ENCODE measurements around the gene OTULIN.

The OTULIN gene

DNA sequence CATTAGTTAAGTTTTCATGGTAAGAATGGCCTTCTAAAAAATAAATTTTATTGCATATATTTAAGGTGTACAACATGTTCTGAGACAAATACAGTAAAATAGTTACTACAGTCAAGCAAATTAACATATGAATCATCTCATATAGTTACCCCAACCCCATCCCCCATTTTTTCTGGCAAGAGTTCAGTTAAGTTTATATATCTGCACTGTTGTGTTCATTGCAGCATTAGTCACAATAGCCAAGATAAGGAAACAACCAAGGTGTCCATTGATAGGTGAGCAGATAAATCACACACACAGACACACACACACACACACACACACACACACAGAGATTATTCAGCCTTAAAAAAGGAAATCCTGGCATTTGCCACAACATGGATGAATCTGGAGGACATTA, 37.2 kb upstream of the OTULIN start:
- TF ChIP-seq TSHZ2 (CRISPR knock-in tag; IDR thresholded peaks at IDR 0.05) (no peak), TOX (CRISPR knock-in tag; IDR thresholded peaks at IDR 0.05; ENCODE audit: borderline replicate concordance) (no peak), CREB5 (CRISPR knock-in tag; IDR thresholded peaks at IDR 0.05; ENCODE audit: low read depth) (no peak), POU6F1 (CRISPR knock-in tag; IDR thresholded peaks at IDR 0.05; ENCODE audit: borderline replicate concordance, low read depth) (no peak), OSR1 (CRISPR knock-in tag; IDR thresholded peaks at IDR 0.05) (no peak), CSDC2 (CRISPR knock-in tag; IDR thresholded peaks at IDR 0.05) (no peak), TCF4 (CRISPR knock-in tag; IDR thresholded peaks at IDR 0.05; ENCODE audit: borderline replicate concordance) (no peak), ZFP3 (CRISPR knock-in tag; IDR thresholded peaks at IDR 0.05) (no peak)
- no peak for ATAC-seq

DNA sequence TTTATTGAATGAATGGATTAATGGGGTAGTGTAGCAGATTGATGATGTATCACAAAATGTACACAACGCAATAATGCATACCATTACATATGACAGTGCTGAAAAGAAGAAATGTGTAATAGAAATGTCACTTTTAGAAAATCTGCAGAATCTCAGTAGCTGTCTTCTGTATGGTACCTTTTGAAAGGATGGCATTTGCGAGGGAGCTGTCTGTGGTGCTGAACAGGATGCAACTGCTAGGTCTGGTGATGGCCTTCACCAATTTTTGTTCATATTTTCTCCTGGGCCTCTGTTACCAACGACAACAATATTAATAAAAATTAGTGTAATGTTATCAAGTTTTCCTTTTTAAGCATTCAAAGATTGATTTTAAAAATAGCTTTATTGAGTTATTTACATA, 36.2 kb upstream of the OTULIN start:
- TF ChIP-seq POU6F1 (CRISPR knock-in tag; IDR thresholded peaks at IDR 0.05; ENCODE audit: borderline replicate concordance, low read depth) (0 out of 2 replicates have a peak, but pooled peaks have one; percentile 23), ESRRG (CRISPR knock-in tag; IDR thresholded peaks at IDR 0.05) (no peak), PPARA (CRISPR knock-in tag; IDR thresholded peaks at IDR 0.05; ENCODE audit: borderline replicate concordance) (no peak), CREB5 (CRISPR knock-in tag; IDR thresholded peaks at IDR 0.05; ENCODE audit: low read depth) (no peak)
- ATAC-seq: peak; percentile 71

GRCh38 chr5:14630671-14631070, 33.8 kb upstream of the OTULIN start:
- no peak for ATAC-seq
- TF ChIP-seq ZNF70 (CRISPR knock-in tag; IDR thresholded peaks at IDR 0.05) (no peak), TOX (CRISPR knock-in tag; IDR thresholded peaks at IDR 0.05; ENCODE audit: borderline replicate concordance) (no peak), TCF4 (CRISPR knock-in tag; IDR thresholded peaks at IDR 0.05; ENCODE audit: borderline replicate concordance) (no peak), ARNTL (CRISPR knock-in tag; IDR thresholded peaks at IDR 0.05; ENCODE audit: borderline replicate concordance, low read depth) (no peak), POU6F1 (CRISPR knock-in tag; IDR thresholded peaks at IDR 0.05; ENCODE audit: borderline replicate concordance, low read depth) (no peak)

DNA sequence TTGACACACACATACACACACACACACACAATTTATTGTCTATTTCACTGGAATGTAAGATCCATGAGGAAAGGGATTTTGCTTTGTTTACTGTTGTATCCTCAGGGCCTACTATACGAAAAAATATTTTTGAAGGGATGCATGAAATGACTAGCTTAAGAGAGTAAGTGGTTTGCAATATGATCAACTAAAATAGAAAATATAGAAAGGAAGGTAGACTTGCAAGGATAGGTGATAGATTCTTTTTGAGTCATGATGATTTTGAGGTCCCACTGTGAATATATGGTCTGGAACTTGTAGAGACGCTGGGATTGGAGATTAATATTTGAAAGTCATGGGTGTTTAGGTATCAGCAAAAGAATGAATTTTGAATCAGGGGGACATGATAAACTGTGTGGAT, 28.9 kb upstream of the OTULIN start:
- ATAC-seq: no peak
- no peak for TF ChIP-seq ISL1 (CRISPR knock-in tag; IDR thresholded peaks at IDR 0.05)
- TF ChIP-seq ZNF70 (CRISPR knock-in tag; IDR thresholded peaks at IDR 0.05): no peak
- no peak for TF ChIP-seq SNAI2 (CRISPR knock-in tag; IDR thresholded peaks at IDR 0.05)
- no peak for TF ChIP-seq ESRRG (CRISPR knock-in tag; IDR thresholded peaks at IDR 0.05)
- no peak for TF ChIP-seq POU6F1 (CRISPR knock-in tag; IDR thresholded peaks at IDR 0.05; ENCODE audit: borderline replicate concordance, low read depth)
- TF ChIP-seq PPARA (CRISPR knock-in tag; IDR thresholded peaks at IDR 0.05; ENCODE audit: borderline replicate concordance): no peak
- TF ChIP-seq ZC3H10 (CRISPR knock-in tag; IDR thresholded peaks at IDR 0.05): no peak

All from SK-N-SH treated with all-trans-retinoic acid at 6 μM for 48 hours (cell line).